ENCODE data around the gene STX18.

DNA sequence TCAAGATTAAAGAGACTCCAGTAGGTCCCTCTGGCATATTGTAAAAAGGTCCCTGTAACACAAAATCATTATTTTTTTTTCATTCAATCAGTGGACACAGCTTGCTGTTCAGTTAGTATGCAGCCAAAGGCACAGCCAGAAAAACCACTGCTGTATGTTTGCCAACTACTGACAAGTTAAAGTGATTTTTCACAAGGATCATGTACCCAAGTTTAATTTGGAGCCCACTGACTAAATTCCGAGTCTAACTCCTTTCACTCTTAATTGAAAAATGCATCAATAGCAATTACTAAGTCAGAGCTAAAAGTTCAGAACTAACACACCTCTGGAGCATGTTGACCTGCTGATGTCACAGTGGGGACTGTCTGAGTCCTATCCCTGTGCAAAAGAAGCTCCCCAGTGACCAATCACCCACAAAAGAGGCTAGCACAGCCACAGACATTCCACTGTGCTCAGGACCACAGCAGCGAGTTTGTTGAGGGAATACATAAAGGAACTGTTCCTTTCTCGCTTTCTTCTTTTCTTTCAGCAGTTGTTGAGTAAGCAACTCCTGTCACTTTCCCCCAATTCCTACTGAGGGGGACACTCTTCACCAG lies 60.4 kb downstream of the STX18 start:
- no peak for TF ChIP-seq PHF8 (CRISPR knock-in tag; IDR thresholded peaks at IDR 0.05)
- TF ChIP-seq TCF7L2 (IDR thresholded peaks at IDR 0.05; ENCODE audit: low read depth, low read length) = no peak
- no peak for TF ChIP-seq CTCF (CRISPR knock-in tag; IDR thresholded peaks at IDR 0.05)

Data from HepG2 (cell line).